Stimulated activated CD4-positive, alpha-beta T cell treated with anti-CD3 and anti-CD28 coated beads, Interleukin-12 subunit alpha, Interleukin-12 subunit beta, amount 100 ng/mL, for 48 hours (primary cell): ENCODE results near the gene BDKRB2.

Experiments
- DNase-seq, 3 donors: peaks; one replicate each; pipeline ENCODE4 v3.0.0-alpha.2; 2020; ENCODE audit warnings: low read depth in 2 of 3, low spot score in 1 of 3

Gene BDKRB2

DNA sequence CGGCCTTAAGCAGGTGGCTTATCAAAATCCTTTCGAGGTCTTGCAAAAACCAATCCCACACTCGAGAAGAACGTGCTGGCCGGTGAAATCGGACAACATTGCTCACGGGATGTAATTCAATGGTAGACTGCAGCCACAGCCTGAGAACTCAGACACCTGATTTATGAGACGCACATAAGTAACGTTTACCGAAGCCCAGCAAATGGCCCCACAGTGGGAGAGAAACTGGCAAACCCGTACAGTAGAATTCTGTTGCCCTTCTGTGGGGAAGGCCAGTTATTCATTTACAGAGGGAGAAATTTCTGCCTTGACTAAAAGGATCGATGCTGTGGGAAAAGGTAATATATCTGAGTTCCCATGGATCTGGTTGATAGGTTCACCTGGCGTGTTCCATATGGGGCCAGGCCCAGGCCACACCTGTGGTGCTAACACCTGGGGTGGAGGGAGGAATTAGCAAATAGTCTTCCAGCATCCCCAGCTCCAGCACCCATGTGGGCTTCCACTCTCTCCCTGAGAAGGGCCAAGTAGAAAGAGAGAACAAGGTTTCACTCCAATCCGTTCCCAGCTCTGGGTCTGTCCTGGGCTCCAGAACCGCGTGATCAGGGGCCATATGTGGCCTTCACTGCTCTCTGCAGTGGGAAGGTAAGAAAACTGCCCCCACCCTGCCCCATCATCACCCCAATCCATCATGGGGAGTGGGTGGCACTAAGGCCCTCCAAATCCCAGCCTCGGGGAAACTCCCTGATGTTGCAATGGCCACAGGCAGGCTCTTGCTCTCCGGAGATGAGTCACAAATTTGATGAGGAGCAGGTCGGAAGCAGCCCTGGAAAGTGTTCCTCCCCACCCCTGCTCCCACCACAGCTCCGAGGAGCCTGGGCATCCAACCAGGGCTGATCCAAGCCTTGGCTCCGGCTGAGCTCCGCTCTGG is 64.1 kb downstream of the BDKRB2 start:
- DNase-seq, result no peak

DNA sequence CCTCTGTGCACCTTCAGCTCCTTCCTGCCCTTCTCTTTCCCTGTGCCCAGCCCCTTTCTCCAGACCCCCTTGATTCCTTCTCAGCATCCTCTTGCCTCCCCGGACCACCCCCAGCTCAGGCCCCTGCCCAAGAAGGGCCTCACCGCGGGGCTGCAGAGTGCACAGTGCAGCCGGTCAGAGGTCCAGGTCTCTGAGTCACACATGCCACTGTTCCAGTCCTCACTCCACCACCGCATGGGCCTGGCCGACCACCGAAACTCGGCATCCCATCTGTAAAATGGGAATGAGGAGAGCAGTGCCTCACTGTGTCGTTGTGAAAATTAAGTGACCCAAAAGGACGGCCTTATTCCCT is 64.7 kb downstream of the BDKRB2 start:
- no peak for DNase-seq

DNA sequence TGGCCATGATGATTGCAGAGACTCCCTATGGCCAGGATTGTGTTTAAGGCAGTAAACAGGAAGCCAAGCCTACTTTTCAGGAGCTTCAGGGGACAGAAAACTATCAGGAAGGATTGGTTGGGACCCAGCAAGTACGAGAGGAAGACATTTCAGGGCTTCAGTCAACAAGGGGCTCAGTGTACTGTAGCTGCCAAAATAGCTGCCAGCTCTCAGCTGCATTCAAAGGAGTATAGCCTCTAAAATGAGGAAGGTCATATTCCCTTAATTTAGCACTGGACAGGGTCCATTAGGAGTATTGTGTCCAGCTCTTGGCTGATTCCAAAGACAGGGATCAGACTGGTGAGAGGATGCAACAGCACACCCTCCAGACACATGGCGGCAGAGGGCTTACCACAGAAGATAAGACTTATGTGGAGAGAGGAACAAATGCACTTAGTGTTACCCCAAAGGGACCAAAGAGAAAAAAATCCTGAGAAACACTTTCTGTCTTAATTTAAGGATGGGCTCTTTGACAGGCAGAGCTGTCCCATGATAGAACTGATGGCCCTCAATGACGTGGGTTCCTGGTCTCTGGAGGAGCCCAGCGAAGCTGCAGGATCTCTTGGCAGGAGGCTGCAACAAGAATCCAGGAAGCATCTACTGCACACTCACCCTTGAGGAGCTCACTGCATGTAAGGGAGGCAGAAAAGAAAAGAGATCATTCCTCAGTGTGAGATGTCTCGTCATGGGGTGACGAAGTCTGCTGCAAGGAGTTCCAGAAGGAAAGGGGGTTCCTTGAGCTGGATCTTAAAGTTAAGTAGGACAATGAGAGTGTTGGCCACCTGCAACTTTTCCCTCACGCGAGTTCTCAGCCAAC is 66.2 kb downstream of the BDKRB2 start:
- no peak for DNase-seq

GRCh38 chr14:96271421-96271762 is 66.8 kb downstream of the BDKRB2 start:
- no peak for DNase-seq

GRCh38 chr14:96272777-96273473 is 68.3 kb downstream of the BDKRB2 start:
- DNase-seq, result no peak

GRCh38 chr14:96273629-96274028 is 69.0 kb downstream of the BDKRB2 start:
- no peak for DNase-seq

GRCh38 chr14:96274122-96274521 is 69.5 kb downstream of the BDKRB2 start:
- no peak for DNase-seq

GRCh38 chr14:96274543-96274942 is 69.9 kb downstream of the BDKRB2 start:
- DNase-seq, result no peak

- peak; percentile 37 to 67 (median 61) for DNase-seq
These were observed 70.8 kb downstream of the BDKRB2 start for GRCh38 chr14:96275177-96276112.

DNA sequence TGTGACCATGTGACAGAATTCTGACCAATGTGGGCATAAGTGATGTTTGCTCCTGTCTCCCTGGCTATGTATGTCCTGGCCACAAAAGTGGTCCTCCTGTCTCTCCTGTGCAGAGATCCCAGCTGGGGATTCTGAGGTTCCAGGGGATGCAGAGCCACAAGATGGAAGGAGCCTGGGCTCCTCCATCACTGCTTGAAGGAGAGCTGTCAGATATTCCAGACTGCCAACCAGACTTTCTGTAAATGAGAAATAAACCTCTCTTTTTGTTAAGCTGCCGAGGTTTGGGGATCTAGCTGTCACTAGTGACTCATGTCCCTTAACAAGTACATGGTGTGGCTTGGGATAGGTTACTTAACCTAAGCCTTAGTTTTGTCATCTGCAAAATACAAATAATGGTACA is 73.3 kb downstream of the BDKRB2 start:
- no peak for DNase-seq

GRCh38 chr14:96279564-96279963 is 74.9 kb downstream of the BDKRB2 start:
- no peak for DNase-seq

DNA sequence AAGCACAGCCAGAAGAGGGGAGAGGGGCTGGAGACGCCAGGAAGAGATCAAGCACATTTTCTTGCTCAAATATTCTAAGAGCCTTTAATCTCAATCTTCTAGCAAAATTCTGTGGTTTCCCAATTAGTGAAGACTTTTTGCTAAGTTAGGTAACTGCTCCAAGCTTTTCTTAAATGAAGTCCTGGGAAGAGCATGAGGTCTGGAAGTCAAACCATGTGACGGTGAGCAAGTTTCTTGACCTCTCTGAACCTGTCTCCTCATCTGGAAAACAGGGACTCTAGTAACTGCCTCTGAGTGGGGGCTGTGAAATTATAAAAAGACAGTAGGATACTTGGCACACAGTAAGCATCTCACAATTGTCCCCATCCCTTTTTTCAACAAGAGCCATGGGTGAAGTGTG is 75.5 kb downstream of the BDKRB2 start:
- DNase-seq, result no peak

GRCh38 chr14:96281486-96281885 is 76.8 kb downstream of the BDKRB2 start:
- no peak for DNase-seq

GRCh38 chr14:96284008-96284407 is 79.4 kb downstream of the BDKRB2 start:
- no peak for DNase-seq

- no peak for DNase-seq
These were observed 79.8 kb downstream of the BDKRB2 start for GRCh38 chr14:96284430-96284829.

DNA sequence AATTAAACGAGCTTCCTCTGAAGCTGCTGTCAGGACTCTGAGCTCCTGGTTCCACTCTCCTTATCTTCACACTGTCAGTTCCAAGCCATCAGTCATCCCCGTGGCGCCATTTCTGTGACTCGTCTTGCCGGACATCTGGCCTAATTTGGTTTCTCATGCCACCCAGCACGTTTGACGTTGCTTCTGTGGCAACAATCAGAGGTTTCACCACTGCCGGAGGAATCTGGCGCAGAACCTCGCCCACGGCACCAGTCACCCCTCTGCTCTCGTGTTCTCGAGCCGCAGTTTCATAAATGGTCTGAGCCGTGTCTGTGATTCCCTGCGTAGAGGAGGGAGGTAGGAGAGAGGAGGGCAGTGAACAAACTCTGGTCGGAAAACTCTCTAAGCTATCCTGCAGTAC is 81.0 kb downstream of the BDKRB2 start:
- no peak for DNase-seq

DNA sequence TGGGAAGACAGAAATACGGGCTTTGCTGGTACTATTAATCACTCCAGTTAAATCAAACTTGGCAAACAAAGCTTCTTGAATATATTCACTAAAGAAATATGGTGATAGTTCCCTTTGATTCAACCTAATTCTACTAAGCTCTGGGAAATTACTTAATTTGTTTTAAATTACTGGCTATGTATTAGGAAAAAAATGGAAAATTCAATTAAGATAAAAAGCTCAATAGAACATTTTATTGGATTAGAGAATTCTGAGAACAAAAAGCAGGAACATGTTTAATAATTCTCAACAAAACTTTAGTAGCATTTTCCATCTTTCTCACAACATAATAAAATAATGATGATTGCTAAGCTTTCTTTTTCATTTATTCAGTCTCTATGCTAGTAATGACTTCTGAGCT is 81.6 kb downstream of the BDKRB2 start:
- DNase-seq, result no peak

- no peak for DNase-seq
These were observed 83.2 kb downstream of the BDKRB2 start for GRCh38 chr14:96287856-96288255.
